WERI-Rb-1 (cell line): ENCODE measurements around the gene LIMS2.

Experiments
- DNase-seq: peaks from one replicate; pipeline ENCODE4 v3.0.0-alpha.2; 2020
- H3K27ac ChIP-seq: fragments of 250-450 bp; sonication (Bioruptor Pico); 2 replicates; pipeline ENCODE4 v1.5.1; 2020; ENCODE audit warnings: mild to moderate bottlenecking, moderate library complexity
- H3K27me3 ChIP-seq: fragments of 250-450 bp; sonication (Bioruptor Pico); 2 replicates; pipeline ENCODE4 v1.5.1; 2021; ENCODE audit warnings: mild to moderate bottlenecking, low read depth, moderate library complexity; ENCODE audit not compliant: insufficient read depth, severe bottlenecking
- H3K36me3 ChIP-seq: fragments of 250-450 bp; sonication (Bioruptor Pico); 2 replicates; pipeline ENCODE4 v1.5.1; 2020; ENCODE audit warnings: mild to moderate bottlenecking, moderate library complexity
- H3K4me3 ChIP-seq: 2 replicates; pipeline ENCODE4 v1.5.1; 2011; ENCODE audit warnings: low read depth, mild to moderate bottlenecking, control low read depth, low read length
- H3K9me3 ChIP-seq: fragments of 250-450 bp; sonication (Bioruptor Pico); 2 replicates; pipeline ENCODE4 v1.5.1; 2021; ENCODE audit warnings: mild to moderate bottlenecking, moderate library complexity; ENCODE audit not compliant: severe bottlenecking
- CTCF ChIP-seq: IDR thresholded peaks from 2 replicates; pipeline ENCODE4 v1.5.1; 2011; ENCODE audit warnings: low read depth, mild to moderate bottlenecking, control low read depth, inconsistent platforms, low read length

The LIMS2 gene

GRCh38 chr2:127718271-127718670 lies 42.9 kb upstream of the LIMS2 start:
- DNase-seq = no peak
- Histone ChIP-seq H3K9me3 (no peaks in the 10 kb centered on the region), H3K4me3 (no peak overlapping the region), H3K27ac (no peak overlapping the region), H3K27me3 (no peaks in the 10 kb centered on the region), H3K36me3 (peaks cover 83% of the 10 kb centered on the region)
- no peak for TF ChIP-seq CTCF

- TF ChIP-seq CTCF = no peak
- Histone ChIP-seq H3K36me3 (peaks cover 72% of the 10 kb centered on the region), H3K4me3 (no peak overlapping the region)
Measured at GRCh38 chr2:127715778-127716449, 40.6 kb upstream of the LIMS2 start.

GRCh38 chr2:127713562-127713961 lies 38.2 kb upstream of the LIMS2 start:
- Histone ChIP-seq H3K4me3 (no peak overlapping the region), H3K27me3 (no peaks in the 10 kb centered on the region), H3K27ac (no peak overlapping the region), H3K9me3 (no peaks in the 10 kb centered on the region), H3K36me3 (peaks cover 72% of the 10 kb centered on the region)
- TF ChIP-seq CTCF = no peak
- DNase-seq = no peak

More at GRCh38 chr2:127715778-127716449, 40.6 kb upstream of the LIMS2 start:
- Histone ChIP-seq H3K27ac (no peak overlapping the region), H3K9me3 (no peaks in the 10 kb centered on the region), H3K27me3 (no peaks in the 10 kb centered on the region)
- no peak for DNase-seq

- Histone ChIP-seq H3K4me3 (no peak overlapping the region), H3K36me3 (peaks cover 72% of the 10 kb centered on the region), H3K9me3 (no peaks in the 10 kb centered on the region), H3K27me3 (no peaks in the 10 kb centered on the region), H3K27ac (no peak overlapping the region)
- no peak for DNase-seq
- TF ChIP-seq CTCF = no peak
Measured at GRCh38 chr2:127712999-127713398, 37.7 kb upstream of the LIMS2 start.

GRCh38 chr2:127709336-127709735 lies 34.0 kb upstream of the LIMS2 start:
- Histone ChIP-seq H3K9me3 (no peaks in the 10 kb centered on the region), H3K27me3 (no peaks in the 10 kb centered on the region), H3K27ac (no peak overlapping the region), H3K36me3 (peaks cover 73% of the 10 kb centered on the region), H3K4me3 (no peak overlapping the region)
- no peak for DNase-seq
- no peak for TF ChIP-seq CTCF
